Loucy (cell line): ENCODE measurements around the gene PTPRH.

ENCODE experiments used
- H2AFZ ChIP-seq: fragments of 200-600 bp; sonication (generic); 2 replicates; pipeline ENCODE4 v1.6.0; 2016; ENCODE audit warnings: antibody characterized with exemption, mild to moderate bottlenecking, low read length, moderate library complexity
- H3F3A ChIP-seq: fragments of 200-600 bp; 2 replicates; pipeline ENCODE4 v1.6.0; 2016; ENCODE audit warnings: antibody characterized with exemption, low read depth, mild to moderate bottlenecking
- H3K27me3 ChIP-seq: fragments of 200-600 bp; sonication (generic); 2 replicates; pipeline ENCODE4 v1.6.1; 2014; ENCODE audit warnings: low read length, mild to moderate bottlenecking; ENCODE audit not compliant: insufficient read depth, poor library complexity, severe bottlenecking
- H3K36me3 ChIP-seq: fragments of 200-600 bp; sonication (generic); 2 replicates; pipeline ENCODE4 v1.6.1; 2016; ENCODE audit warnings: low read length; ENCODE audit not compliant: insufficient read depth
- H3K4me1 ChIP-seq: fragments of 200-600 bp; sonication (generic); 2 replicates; pipeline ENCODE4 v1.5.1; 2014; ENCODE audit warnings: low read length, mild to moderate bottlenecking; ENCODE audit not compliant: insufficient read depth, poor library complexity, severe bottlenecking
- H3K4me2 ChIP-seq: fragments of 200-600 bp; sonication (generic); 2 replicates; pipeline ENCODE4 v1.6.0; 2014; ENCODE audit warnings: antibody characterized with exemption, low read length, low read depth, mild to moderate bottlenecking; ENCODE audit not compliant: poor library complexity, severe bottlenecking
- H3K4me3 ChIP-seq: fragments of 200-600 bp; sonication (generic); 2 replicates; pipeline ENCODE4 v1.5.1; 2014; ENCODE audit warnings: low read length, mild to moderate bottlenecking, mixed read lengths; ENCODE audit not compliant: poor library complexity, severe bottlenecking
- H3K79me2 ChIP-seq: fragments of 200-600 bp; sonication (generic); 2 replicates; pipeline ENCODE4 v1.6.1; 2014; ENCODE audit warnings: low read length; ENCODE audit not compliant: insufficient read depth
- H3K9ac ChIP-seq: fragments of 200-600 bp; sonication (generic); 2 replicates; pipeline ENCODE4 v1.6.0; 2014; ENCODE audit warnings: mild to moderate bottlenecking, low read depth, low read length, moderate library complexity; ENCODE audit not compliant: poor library complexity, severe bottlenecking
- H3K9me2 ChIP-seq: fragments of 200-600 bp; sonication (generic); replicated peaks from 2 replicates; pipeline ENCODE4 v1.6.1; 2016; ENCODE audit warnings: low read depth, low read length, mixed read lengths
- H3K9me3 ChIP-seq: fragments of 200-600 bp; sonication (generic); 2 replicates; pipeline ENCODE4 v1.6.1; 2014; ENCODE audit warnings: mild to moderate bottlenecking, antibody characterized with exemption, low read length, low read depth; ENCODE audit not compliant: insufficient read depth
- H4K20me1 ChIP-seq: fragments of 200-600 bp; sonication (generic); 2 replicates; pipeline ENCODE4 v1.6.0; 2014; ENCODE audit warnings: antibody characterized with exemption, low read length, mild to moderate bottlenecking; ENCODE audit not compliant: insufficient read depth, poor library complexity, severe bottlenecking
- CTCF ChIP-seq: fragments of 200-600 bp; sonication (generic); conservative IDR thresholded peaks from 2 replicates; pipeline ENCODE4 v1.5.1; 2014; ENCODE audit warnings: mild to moderate bottlenecking, antibody characterized with exemption, low read length
- EZH2phosphoT487 ChIP-seq: fragments of 200-600 bp; IDR thresholded peaks from 2 replicates; pipeline ENCODE4 v1.6.1; 2018; ENCODE audit warnings: antibody characterized with exemption, mild to moderate bottlenecking, moderate library complexity, borderline replicate concordance

The PTPRH gene

GRCh38 chr19:55134736-55135135 lies 74.6 kb downstream of the PTPRH start:
- H3K79me2 ChIP-seq, result no peaks in the 10 kb centered on the region
- H3K4me1 ChIP-seq, result peaks cover 3% of the 10 kb centered on the region
- H3K4me3 ChIP-seq, result no peak overlapping the region
- no peak overlapping the region for H3K9ac ChIP-seq
- H3K9me2 ChIP-seq, result no peaks in the 10 kb centered on the region
- no peaks in the 10 kb centered on the region for H4K20me1 ChIP-seq
- H3K27me3 ChIP-seq, result no peaks in the 10 kb centered on the region
- TF ChIP-seq EZH2phosphoT487 (no peak), CTCF (no peak)
- no peaks in the 10 kb centered on the region for H3K36me3 ChIP-seq
- H3K4me2 ChIP-seq, result no peak overlapping the region
- no peak overlapping the region for H2AFZ ChIP-seq
- H3F3A ChIP-seq, result no peaks in the 10 kb centered on the region
- H3K9me3 ChIP-seq, result no peaks in the 10 kb centered on the region

GRCh38 chr19:55133639-55134444 lies 75.5 kb downstream of the PTPRH start:
- no peak overlapping the region for H2AFZ ChIP-seq
- H3K4me2 ChIP-seq, result no peak overlapping the region
- H3K27me3 ChIP-seq, result no peaks in the 10 kb centered on the region
- H4K20me1 ChIP-seq, result no peaks in the 10 kb centered on the region
- TF ChIP-seq CTCF, result no peak
- no peak for TF ChIP-seq EZH2phosphoT487
- H3K4me1 ChIP-seq, result peaks cover 3% of the 10 kb centered on the region
- H3K9ac ChIP-seq, result no peak overlapping the region
- H3K9me2 ChIP-seq, result no peaks in the 10 kb centered on the region
- H3F3A ChIP-seq, result no peaks in the 10 kb centered on the region
- H3K79me2 ChIP-seq, result no peaks in the 10 kb centered on the region
- H3K9me3 ChIP-seq, result no peaks in the 10 kb centered on the region
- H3K36me3 ChIP-seq, result no peaks in the 10 kb centered on the region
- H3K4me3 ChIP-seq, result no peak overlapping the region

GRCh38 chr19:55132453-55133129 lies 76.7 kb downstream of the PTPRH start:
- Histone ChIP-seq H3K79me2 (no peaks in the 10 kb centered on the region), H3K36me3 (no peaks in the 10 kb centered on the region), H3K9me3 (no peaks in the 10 kb centered on the region), H2AFZ (no peak overlapping the region), H3K27me3 (no peaks in the 10 kb centered on the region), H3F3A (no peaks in the 10 kb centered on the region), H4K20me1 (no peaks in the 10 kb centered on the region), H3K9me2 (no peaks in the 10 kb centered on the region), H3K4me3 (no peak overlapping the region), H3K4me2 (no peak overlapping the region), H3K9ac (no peak overlapping the region), H3K4me1 (peaks cover 3% of the 10 kb centered on the region)
- TF ChIP-seq CTCF, result no peak
- no peak for TF ChIP-seq EZH2phosphoT487
